GM21526 (cell line): ENCODE measurements around the gene SCUBE1.

Experiments
- ATAC-seq: cut with Tn5 transposase; IDR thresholded peaks from one replicate; pipeline ENCODE4 v1.9.1; 2021; ENCODE audit warnings: moderate library complexity; ENCODE audit not compliant: unreplicated experiment, low FRiP score

Gene SCUBE1

GRCh38 chr22:43167001-43167589 is 176.1 kb downstream of the SCUBE1 start:
- no peak for ATAC-seq

- no peak for ATAC-seq
These were observed 176.8 kb downstream of the SCUBE1 start for GRCh38 chr22:43166132-43166930.

DNA sequence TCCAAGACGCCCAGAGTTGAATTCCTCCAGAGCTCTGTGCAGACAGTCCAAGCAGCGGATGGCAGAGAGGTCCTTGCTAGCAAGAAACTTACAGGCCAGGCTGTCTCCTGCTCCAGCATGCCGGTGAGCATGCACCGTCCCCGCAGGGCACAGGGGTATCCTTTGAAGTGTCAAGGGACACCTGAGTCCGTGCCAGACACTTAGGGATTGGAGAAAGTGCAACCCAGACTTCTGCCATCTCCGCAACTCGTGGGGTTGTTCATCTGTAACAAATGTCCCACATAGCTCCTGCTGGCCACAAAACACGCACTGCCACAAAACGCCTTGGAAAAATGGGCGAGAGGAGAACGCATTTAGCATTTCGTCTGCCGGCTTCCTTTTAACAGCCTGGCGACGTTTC is 178.5 kb downstream of the SCUBE1 start:
- no peak for ATAC-seq

- ATAC-seq = no peak
These were observed 179.9 kb downstream of the SCUBE1 start for GRCh38 chr22:43163241-43163795.

GRCh38 chr22:43162412-43163150 is 180.6 kb downstream of the SCUBE1 start:
- no peak for ATAC-seq

DNA sequence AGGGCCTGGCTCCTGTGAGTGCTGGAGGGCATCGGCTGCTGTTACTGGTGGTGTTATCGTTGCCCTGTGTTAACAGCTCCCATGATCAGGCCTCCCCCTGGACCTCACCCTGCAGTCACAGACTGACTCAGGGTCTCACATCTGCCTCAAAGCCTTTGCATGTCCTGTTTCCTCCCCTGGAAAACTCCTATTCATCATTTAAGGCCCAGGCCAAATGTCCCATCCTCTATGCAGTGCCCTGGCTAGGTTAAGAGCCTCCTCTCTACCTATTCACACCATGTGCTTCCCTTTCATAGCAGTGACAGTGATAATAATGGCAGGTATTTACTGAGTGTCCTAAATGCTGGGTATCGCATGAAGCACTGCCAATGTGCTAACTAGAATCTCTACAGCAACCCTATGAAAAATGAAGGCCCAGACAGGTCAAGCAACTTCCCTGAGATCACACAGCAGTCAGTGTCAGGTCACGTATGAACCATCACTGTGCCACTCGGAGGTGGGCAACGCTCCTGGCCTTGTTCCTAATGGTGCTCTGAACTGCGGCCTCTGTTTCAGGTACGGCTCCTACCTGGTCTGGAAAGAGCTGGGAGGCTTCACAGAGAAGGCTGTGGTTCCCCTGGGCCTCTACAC is 182.6 kb downstream of the SCUBE1 start:
- no peak for ATAC-seq

DNA sequence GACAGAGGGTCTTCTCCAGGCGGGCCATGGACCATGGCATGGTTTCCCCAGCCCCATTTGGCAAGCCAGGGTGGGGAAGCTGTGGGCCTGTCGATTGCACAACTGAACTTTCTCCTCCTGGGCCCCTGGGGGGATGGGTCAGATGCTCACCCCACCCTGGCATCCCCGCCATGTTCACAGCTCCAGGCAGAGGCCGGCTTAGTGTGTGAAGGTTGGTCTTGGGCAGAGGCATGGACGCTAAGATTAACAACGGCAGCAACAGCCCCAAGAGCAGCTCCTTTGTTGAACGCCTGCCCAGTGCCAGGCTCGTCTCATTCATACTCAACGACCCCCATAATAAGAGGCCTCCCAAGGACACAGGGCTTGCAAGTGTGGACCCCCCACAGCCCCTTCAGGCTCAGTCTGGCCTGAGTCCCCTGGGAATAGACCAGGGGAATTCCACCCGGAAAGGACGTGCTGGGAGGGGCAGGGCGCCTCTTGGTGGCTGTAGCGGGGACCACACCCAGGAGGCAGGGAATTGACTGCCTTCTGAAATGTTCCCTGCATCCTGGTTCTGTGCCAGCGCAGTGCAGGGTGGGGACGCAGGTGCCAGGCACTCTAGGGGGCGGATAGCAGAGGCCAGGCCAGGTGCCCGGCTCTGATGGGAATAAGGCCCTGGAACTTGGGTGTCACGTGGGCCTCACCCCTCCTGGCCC is 183.5 kb downstream of the SCUBE1 start:
- ATAC-seq = no peak

DNA sequence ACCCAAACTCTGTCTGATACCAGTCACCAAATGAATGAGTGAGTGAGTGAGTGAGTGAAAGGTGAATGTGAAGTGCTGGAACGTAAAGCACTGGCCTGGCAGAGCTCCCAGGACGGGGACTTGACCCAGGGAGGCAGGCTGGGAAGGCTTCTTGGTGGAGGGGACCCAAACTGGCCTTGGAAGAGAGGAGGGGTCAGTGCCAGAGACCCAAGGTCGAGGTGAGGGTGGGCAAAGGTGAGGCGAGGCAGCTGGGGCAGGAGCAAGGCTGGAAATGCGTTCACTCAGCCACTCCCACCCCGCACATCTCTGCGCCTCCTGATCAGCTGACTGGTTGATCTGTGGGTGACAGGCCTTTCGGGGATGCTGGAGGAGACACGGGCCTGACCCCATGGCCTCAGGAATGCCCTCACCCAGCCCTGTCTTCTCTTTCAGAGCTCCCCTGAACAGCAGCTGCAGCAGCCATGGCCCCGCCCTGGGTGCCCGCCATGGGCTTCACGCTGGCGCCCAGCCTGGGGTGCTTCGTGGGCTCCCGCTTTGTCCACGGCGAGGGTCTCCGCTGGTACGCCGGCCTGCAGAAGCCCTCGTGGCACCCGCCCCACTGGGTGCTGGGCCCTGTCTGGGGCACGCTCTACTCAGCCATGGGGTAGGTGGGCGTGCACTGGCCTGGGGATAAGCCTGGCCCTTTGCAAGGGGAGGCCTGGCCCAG is 184.2 kb downstream of the SCUBE1 start:
- ATAC-seq = no peak

GRCh38 chr22:43157874-43158546 is 185.2 kb downstream of the SCUBE1 start:
- no peak for ATAC-seq

GRCh38 chr22:43156413-43156812 is 186.8 kb downstream of the SCUBE1 start:
- no peak for ATAC-seq

DNA sequence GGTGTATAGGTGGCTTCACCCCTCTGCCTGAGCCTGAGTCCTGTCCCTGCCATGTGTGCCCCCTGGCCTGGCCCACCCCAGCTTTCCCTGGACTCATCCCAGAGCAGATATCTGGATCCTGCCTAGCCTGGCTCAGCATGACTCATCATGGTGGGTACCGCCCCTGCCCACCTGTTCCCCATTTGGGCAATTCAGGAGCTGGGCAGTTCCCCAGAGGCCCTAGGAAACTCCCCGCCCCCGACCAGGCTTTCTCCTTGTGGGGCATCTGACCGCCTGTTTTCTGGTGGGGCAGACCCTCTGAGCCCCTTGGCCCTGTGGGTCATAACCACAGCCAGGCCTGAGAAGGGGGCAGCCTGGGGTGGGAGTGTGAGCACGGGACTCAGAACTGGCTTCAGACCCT is 187.4 kb downstream of the SCUBE1 start:
- ATAC-seq = no peak

DNA sequence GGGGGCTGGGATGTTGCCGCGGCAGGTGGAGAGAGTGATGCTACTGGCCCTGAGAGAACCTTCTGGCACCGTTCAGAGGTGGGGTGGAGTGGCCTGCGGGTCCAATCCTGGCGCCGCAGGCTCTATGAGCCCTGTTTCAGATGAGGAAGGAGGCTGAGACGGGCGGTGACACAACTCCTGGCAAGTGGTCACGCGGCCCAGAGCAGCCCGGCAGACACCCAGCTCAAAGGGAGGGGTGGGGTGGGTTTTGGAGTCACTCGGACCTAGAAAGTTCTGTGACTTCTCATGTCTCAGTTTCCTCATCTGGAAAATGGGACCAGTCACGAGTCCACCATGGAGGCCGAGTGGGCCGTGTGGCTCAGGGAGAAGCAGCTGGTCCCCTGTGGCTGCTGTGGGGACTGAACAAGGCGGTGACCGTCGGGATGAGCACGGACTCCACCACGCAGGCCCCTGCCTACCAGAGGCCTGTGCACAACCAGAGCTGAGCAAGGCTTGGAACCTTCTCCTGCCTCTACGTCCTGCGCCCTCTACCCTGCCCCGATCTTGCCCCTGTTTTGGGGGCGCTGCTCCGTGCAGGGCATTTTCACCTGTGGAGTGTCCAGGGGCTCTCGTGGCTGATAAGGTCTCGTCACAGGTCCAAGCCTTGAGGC is 188.2 kb downstream of the SCUBE1 start:
- no peak for ATAC-seq

- ATAC-seq = no peak
These were observed 189.3 kb downstream of the SCUBE1 start for GRCh38 chr22:43153899-43154298.

DNA sequence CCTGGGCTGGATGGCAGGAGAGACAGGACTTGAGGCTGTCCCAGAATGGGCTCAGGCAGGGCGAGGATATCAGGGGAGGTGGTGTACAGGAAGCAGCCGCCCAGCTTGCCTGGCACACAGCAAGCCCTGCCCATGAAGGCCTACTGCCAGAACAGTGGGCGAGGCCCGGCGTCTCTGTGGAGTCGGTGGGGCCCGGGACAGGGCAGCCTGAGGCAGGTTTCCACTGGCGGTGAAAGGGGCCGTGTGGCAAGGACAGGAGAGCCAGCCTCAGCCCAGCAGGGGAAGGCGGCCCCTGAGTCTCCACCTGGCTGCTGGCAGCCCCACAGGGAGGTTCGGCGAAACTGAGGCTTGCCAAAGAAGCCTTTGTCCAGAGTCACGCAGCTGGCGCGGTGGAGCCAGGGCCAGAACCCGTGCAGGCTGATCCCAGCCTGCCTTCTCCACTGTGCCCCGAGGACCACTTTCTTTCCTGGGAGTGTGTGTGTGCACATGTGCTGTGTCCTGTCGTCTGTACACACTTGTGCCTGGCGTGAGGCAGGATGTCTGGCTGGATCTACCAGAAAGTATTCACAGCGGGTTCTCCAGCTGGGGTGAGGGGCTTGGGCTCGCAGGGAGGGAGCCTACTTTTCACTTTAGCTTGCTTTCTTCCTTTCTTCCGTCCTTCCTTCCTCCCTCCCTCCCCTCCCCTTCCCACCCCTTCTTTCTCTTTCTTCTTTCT is 190.7 kb downstream of the SCUBE1 start:
- ATAC-seq = no peak

DNA sequence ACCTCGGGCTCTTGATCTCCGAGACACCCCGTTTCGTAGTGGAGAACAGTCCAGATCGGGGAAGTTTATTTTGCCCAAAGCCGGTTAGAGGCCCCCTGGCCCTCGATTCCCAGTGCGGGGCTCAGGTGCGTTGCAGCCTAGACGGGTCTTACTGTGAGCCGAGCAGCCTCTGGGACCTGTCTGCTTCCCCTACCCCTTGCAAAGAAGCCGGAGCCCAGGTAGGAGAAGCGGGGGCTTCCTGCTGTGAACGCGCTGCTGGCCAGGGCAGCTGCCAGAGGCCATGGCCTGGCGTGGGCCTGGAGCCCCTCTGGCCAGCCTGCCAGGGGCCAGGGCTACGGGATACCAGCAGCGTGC is 191.2 kb downstream of the SCUBE1 start:
- no peak for ATAC-seq

DNA sequence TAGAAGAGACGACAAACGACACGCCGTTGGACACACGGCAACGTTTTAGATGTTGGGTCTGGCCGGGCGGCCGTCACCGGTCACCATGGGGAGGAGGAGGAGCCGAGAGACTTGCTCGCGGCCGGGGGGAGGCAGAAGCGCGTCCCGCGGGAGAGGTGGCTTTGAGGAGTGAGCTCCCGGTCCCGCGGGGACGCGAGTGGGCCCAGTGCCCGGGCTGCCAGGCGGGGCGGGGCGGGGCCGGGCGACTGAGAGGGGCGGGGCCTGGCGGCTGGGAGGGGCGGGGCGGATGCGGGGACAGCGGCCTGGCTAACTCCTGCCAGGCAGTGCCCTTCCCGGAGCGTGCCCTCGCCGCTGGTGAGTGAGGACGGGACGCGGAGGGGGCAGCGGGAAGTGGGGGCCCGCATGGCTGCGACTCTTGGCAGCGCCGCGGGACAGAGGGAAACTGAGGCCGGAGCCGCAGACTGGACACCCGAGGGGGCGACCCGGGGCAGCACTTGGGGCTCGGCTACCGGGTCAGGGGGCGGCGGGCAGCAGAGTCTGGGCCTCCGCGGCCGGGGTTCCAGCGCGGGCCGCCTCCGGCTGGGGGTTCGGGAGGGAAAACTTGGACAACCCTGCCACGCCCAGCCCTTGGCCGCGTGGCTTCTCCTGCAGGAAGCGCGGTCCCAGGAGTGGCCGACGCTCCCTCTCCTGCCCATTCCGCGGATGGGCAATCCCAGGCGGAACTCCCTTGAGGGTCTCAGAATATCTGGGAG is 191.7 kb downstream of the SCUBE1 start, which contains the start of gene TSPO:
TSS of gene TSPO (plus strand) at position 309 of the 752 bp plus-strand sequence. CDS start 7,680 bp downstream, outside the sequence.
- ATAC-seq = no peak

DNA sequence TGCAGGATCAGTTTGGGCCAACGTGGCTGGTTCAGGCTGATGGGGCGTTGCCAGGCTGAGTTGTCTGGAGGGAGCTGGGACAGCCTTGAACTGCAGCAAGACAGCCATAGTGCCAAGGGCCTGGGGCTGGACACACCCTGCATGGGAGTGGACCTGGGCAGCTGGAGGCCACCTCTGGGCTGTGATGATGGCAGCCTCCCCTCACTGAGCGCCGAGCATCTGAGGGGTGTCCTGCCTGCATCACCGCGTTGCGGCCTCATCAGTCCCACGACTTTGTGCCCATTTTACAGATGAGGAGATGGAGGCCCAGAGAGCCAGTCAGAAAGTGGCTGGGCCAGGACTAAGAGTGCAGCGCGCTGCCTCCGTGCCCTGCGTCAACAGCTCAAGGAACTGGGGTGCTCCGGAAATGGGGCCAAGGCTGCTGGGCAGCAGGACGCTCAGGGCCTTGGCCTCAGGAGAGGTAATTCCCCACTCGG is 192.4 kb downstream of the SCUBE1 start:
- ATAC-seq = no peak
